A549 (cell line): ENCODE results near the gene REM2.

Source experiments
- CTCF ChIP-seq: fragments of >200 bp; sonication (Bioruptor Twin); formaldehyde crosslinking; IDR thresholded peaks from 3 replicates; pipeline ENCODE4 v1.5.1; 2016
- PBX3 ChIP-seq: IDR thresholded peaks from 2 replicates; pipeline ENCODE4 v1.6.1; 2012
- POLR2A ChIP-seq: IDR thresholded peaks from 2 replicates; pipeline ENCODE4 v1.6.1; 2012; ENCODE audit warnings: mild to moderate bottlenecking, low read length
- RAD21 ChIP-seq, 2 experiments: fragments of >200 bp in 1 of 2; sonication (Bioruptor Twin) in 1 of 2; formaldehyde crosslinking in 1 of 2; IDR thresholded peaks in 1 of 2; conservative IDR thresholded peaks in 1 of 2; 2 replicates in 1 of 2; 3 replicates in 1 of 2; pipeline ENCODE4 v1.6.1; 2012 to 2018; ENCODE audit warnings: inconsistent platforms in 1 of 2
- TF ChIP-seq, protein P1 (sequence below): fragments of 200-600 bp; sonication (generic); IDR thresholded peaks from 2 replicates; pipeline ENCODE4 v1.6.1; 2016; ENCODE audit warnings: antibody characterized with exemption, mild to moderate bottlenecking, moderate library complexity

DNA sequence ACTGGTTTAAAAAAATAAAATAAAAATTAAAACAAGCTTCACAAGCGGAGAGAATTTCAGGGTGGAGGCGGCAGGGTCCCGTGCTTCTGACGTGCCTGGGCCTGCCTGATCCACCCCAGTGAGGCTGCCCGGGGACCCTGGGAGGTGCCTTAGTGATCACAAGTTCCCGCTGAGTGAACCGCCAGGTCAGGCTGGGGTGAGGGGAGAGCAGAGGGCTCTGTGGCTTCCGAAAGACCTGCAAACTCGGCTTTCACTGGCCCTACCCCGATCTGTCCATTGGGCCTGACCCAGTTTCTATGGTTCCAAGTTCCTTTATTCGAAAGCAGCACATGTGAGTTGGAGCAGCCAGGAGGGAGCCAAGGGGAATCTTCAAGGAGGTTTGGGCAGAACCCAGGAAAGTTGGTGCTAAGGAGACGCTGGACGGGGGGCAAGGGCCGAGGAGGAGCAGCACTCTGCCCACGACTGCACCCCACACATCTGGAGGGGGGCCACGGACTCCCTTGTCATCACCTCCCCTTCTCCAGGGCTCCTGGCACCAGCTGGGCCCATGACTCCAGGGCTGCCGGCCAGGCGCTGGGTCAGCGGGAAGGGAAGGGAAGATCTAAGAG, 33.7 kb upstream of the REM2 start:
- TF ChIP-seq RAD21 (conservative IDR thresholded peaks at IDR 0.05 in 1 of 2, IDR thresholded peaks at IDR 0.05 in 1 of 2), result no peak
- no peak for TF ChIP-seq CTCF
- TF ChIP-seq, protein P1, sequence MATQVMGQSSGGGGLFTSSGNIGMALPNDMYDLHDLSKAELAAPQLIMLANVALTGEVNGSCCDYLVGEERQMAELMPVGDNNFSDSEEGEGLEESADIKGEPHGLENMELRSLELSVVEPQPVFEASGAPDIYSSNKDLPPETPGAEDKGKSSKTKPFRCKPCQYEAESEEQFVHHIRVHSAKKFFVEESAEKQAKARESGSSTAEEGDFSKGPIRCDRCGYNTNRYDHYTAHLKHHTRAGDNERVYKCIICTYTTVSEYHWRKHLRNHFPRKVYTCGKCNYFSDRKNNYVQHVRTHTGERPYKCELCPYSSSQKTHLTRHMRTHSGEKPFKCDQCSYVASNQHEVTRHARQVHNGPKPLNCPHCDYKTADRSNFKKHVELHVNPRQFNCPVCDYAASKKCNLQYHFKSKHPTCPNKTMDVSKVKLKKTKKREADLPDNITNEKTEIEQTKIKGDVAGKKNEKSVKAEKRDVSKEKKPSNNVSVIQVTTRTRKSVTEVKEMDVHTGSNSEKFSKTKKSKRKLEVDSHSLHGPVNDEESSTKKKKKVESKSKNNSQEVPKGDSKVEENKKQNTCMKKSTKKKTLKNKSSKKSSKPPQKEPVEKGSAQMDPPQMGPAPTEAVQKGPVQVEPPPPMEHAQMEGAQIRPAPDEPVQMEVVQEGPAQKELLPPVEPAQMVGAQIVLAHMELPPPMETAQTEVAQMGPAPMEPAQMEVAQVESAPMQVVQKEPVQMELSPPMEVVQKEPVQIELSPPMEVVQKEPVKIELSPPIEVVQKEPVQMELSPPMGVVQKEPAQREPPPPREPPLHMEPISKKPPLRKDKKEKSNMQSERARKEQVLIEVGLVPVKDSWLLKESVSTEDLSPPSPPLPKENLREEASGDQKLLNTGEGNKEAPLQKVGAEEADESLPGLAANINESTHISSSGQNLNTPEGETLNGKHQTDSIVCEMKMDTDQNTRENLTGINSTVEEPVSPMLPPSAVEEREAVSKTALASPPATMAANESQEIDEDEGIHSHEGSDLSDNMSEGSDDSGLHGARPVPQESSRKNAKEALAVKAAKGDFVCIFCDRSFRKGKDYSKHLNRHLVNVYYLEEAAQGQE, result no peak
- no peak for TF ChIP-seq POLR2A
- TF ChIP-seq PBX3, result no peak
